Peyer's patch (tissue), 4 donors: ENCODE results near the gene AQP12B.

Experiments
- CTCF ChIP-seq, 6 experiments: fragments of 450-650 bp in 4 of 6; fragments of 200-600 bp in 2 of 6; sonication (generic) in 1 of 6; IDR thresholded peaks; one replicate each; pipeline ENCODE4 v1.5.1; 2017 to 2019; ENCODE audit warnings: antibody characterized with exemption in 6 of 6, mild to moderate bottlenecking in 3 of 6, moderate library complexity in 1 of 6
- POLR2A ChIP-seq, 2 donors: fragments of 450-650 bp; IDR thresholded peaks; one replicate each; pipeline ENCODE4 v1.5.1; 2017; ENCODE audit warnings: antibody characterized with exemption in 2 of 2, mild to moderate bottlenecking in 2 of 2, moderate library complexity in 2 of 2

GRCh38 chr2:240730501-240731177 lies 48.0 kb upstream of the AQP12B start:
- TF ChIP-seq CTCF (IDR thresholded peaks at IDR 0.05) = no peak
- no peak for TF ChIP-seq POLR2A (IDR thresholded peaks at IDR 0.05)
